ENCODE data around the gene INSIG1. TPM values are rescaled to one million over a fixed set of nuclear protein-coding genes. Genes with fewer than 3 reads are reported as not detected.

INSIG1 gene
- total RNA-seq, 1 experiment from 2014 or later, result 60.1 TPM

- POLR2A ChIA-PET, result no interaction called here
These were observed 42.6 kb upstream of the INSIG1 start for GRCh38 chr7:155255071-155255470.

GRCh38 chr7:155255621-155256020 lies 42.1 kb upstream of the INSIG1 start:
- TF ChIP-seq CTCF (IDR thresholded peaks at IDR 0.05; ENCODE audit: insufficient read depth in 1 of 2, low read depth in 1 of 2, low read length in 1 of 2, severe bottlenecking in 1 of 2, unreplicated experiment in 1 of 2), result no peak
- DNase-seq, result no peak
- Histone ChIP-seq H3K27me3 (replicated peaks; ENCODE audit: control insufficient read depth, insufficient read depth, low read length) (no peaks in the 10 kb centered on the region), H3K4me1 (peaks cover 7% of the 10 kb centered on the region), H3K4me3 (ENCODE audit: low read depth, low read length) (no peak overlapping the region), H3K9me3 (no peaks in the 10 kb centered on the region; the same call in 1 of the 2 replicates), H3K36me3 (ENCODE audit: control insufficient read depth, insufficient read depth, low read length) (no peaks in the 10 kb centered on the region)
- H3K4me3 Mint-ChIP-seq (ENCODE audit: unreplicated experiment), result no peak overlapping the region
- H3K4me1 Mint-ChIP-seq (ENCODE audit: low read depth, unreplicated experiment), result no peaks in the 10 kb centered on the region
- intact Hi-C loops (cut with micrococcal nuclease; ENCODE audit: unreplicated experiment), result no loop called here
- no peak overlapping the region for H3K27ac Mint-ChIP-seq (ENCODE audit: unreplicated experiment)
- POLR2A ChIA-PET, result no interaction called here
- H3K36me3 Mint-ChIP-seq (ENCODE audit: insufficient read depth, unreplicated experiment), result no peaks in the 10 kb centered on the region
- H3K27me3 Mint-ChIP-seq (ENCODE audit: insufficient read depth, unreplicated experiment), result no peaks in the 10 kb centered on the region
- CTCF ChIA-PET, result no interaction called here
- H3K9me3 Mint-ChIP-seq (ENCODE audit: unreplicated experiment), result no peaks in the 10 kb centered on the region
- no TSS peak for BruUV-seq (replicated peaks)

More at GRCh38 chr7:155255071-155255470, 42.6 kb upstream of the INSIG1 start:
- Mint-ChIP-seq H3K27me3 (ENCODE audit: insufficient read depth, unreplicated experiment) (no peaks in the 10 kb centered on the region), H3K4me1 (ENCODE audit: low read depth, unreplicated experiment) (no peaks in the 10 kb centered on the region), H3K4me3 (ENCODE audit: unreplicated experiment) (no peak overlapping the region), H3K36me3 (ENCODE audit: insufficient read depth, unreplicated experiment) (no peaks in the 10 kb centered on the region), H3K27ac (ENCODE audit: unreplicated experiment) (no peak overlapping the region), H3K9me3 (ENCODE audit: unreplicated experiment) (no peaks in the 10 kb centered on the region)
- no peak for DNase-seq
- Histone ChIP-seq H3K4me1 (peaks cover 12% of the 10 kb centered on the region), H3K27me3 (replicated peaks; ENCODE audit: control insufficient read depth, insufficient read depth, low read length) (no peaks in the 10 kb centered on the region), H3K4me3 (ENCODE audit: low read depth, low read length) (no peak overlapping the region), H3K9me3 (no peaks in the 10 kb centered on the region; the same call in 1 of the 2 replicates), H3K36me3 (ENCODE audit: control insufficient read depth, insufficient read depth, low read length) (no peaks in the 10 kb centered on the region)
- BruUV-seq (replicated peaks), result no TSS peak
- intact Hi-C loops (cut with micrococcal nuclease; ENCODE audit: unreplicated experiment), result no loop called here
- no peak for TF ChIP-seq CTCF (IDR thresholded peaks at IDR 0.05; ENCODE audit: insufficient read depth in 1 of 2, low read depth in 1 of 2, low read length in 1 of 2, severe bottlenecking in 1 of 2, unreplicated experiment in 1 of 2)
- CTCF ChIA-PET, result no interaction called here

- no peak for DNase-seq
- H3K36me3 ChIP-seq (ENCODE audit: control insufficient read depth, insufficient read depth, low read length), result no peaks in the 10 kb centered on the region
- no TSS peak for BruUV-seq (replicated peaks)
- H3K27me3 ChIP-seq (replicated peaks; ENCODE audit: control insufficient read depth, insufficient read depth, low read length), result no peaks in the 10 kb centered on the region
- Mint-ChIP-seq H3K36me3 (ENCODE audit: insufficient read depth, unreplicated experiment) (no peaks in the 10 kb centered on the region), H3K4me1 (ENCODE audit: low read depth, unreplicated experiment) (no peaks in the 10 kb centered on the region), H3K27ac (ENCODE audit: unreplicated experiment) (no peak overlapping the region), H3K27me3 (ENCODE audit: insufficient read depth, unreplicated experiment) (no peaks in the 10 kb centered on the region), H3K4me3 (ENCODE audit: unreplicated experiment) (no peak overlapping the region), H3K9me3 (ENCODE audit: unreplicated experiment) (no peaks in the 10 kb centered on the region)
- no peaks in the 10 kb centered on the region for H3K9me3 ChIP-seq
- CTCF ChIA-PET, result no interaction called here
- H3K4me1 ChIP-seq, result peaks cover under 1% of the 10 kb centered on the region; the same call in 1 of the 2 replicates
- no peak for TF ChIP-seq CTCF (IDR thresholded peaks at IDR 0.05; ENCODE audit: insufficient read depth in 1 of 2, low read depth in 1 of 2, low read length in 1 of 2, severe bottlenecking in 1 of 2, unreplicated experiment in 1 of 2)
- no peak overlapping the region for H3K4me3 ChIP-seq (ENCODE audit: low read depth, low read length)
- intact Hi-C loops (cut with micrococcal nuclease; ENCODE audit: unreplicated experiment), result no loop called here
- POLR2A ChIA-PET, result no interaction called here
These were observed 41.5 kb upstream of the INSIG1 start for GRCh38 chr7:155256081-155256760.

Data from Caco-2 (cell line).